Gastrocnemius medialis (tissue), 4 donors: ENCODE results near the gene PHF8.

ENCODE experiments used
- CTCF ChIP-seq, 5 experiments: fragments of 450-650 bp in 3 of 5; fragments of 200-600 bp in 2 of 5; sonication (generic) in 2 of 5; IDR thresholded peaks in 4 of 5; conservative IDR thresholded peaks in 1 of 5; 1 replicate in 4 of 5; 2 replicates in 1 of 5; pipeline ENCODE4 v1.5.1; 2016 to 2019; ENCODE audit warnings: antibody characterized with exemption in 5 of 5, mild to moderate bottlenecking in 3 of 5, moderate library complexity in 3 of 5
- POLR2A ChIP-seq, 2 donors: fragments of 450-650 bp; IDR thresholded peaks; one replicate each; pipeline ENCODE4 v1.6.1; 2017; ENCODE audit warnings: antibody characterized with exemption in 2 of 2, mild to moderate bottlenecking in 2 of 2, moderate library complexity in 2 of 2

DNA sequence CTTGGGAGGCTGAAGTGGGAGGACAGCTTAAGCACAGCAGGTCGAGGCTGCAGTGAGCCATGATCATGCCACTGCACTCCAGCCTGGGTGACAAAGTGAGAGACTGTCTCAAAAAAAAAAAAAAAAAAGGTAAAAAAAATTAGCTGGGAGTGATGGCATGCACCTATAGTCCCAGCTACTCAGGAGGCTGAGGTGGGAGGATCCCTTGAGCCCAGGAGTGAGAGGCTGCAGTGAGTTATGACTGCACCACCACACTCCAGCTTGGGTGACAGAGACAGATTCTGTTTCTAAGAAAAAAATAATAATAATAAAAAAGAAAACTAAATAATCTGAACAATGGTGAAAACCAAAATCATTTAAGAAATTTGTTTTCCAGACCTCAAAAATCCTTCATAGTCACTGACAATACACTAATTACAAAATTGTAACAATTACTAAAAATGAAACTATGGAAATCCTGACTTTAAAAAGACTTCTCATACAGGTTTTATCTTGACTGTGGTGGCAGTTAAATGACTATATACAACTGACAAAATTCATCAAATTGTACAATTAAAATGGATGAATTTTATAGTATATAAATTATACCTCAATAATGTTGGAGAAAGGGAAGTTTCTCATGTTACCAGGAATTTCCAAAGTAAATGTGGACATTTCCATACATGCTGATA is 31.3 kb downstream of the PHF8 start:
- no peak for TF ChIP-seq CTCF (IDR thresholded peaks at IDR 0.05 in 4 of 5, conservative IDR thresholded peaks at IDR 0.05 in 1 of 5)
- no peak for TF ChIP-seq POLR2A (IDR thresholded peaks at IDR 0.05)
